NOMO-1 treated with dmso at 0.1 percent for 144 hours (cell line): ENCODE data around the gene CCN6.

Experiments used
- DNase-seq: peaks from one replicate; lab custom pipeline; 2025; ENCODE audit not compliant: unreplicated experiment; lab: John Stamatoyannopoulos, UW

The CCN6 gene

DNA sequence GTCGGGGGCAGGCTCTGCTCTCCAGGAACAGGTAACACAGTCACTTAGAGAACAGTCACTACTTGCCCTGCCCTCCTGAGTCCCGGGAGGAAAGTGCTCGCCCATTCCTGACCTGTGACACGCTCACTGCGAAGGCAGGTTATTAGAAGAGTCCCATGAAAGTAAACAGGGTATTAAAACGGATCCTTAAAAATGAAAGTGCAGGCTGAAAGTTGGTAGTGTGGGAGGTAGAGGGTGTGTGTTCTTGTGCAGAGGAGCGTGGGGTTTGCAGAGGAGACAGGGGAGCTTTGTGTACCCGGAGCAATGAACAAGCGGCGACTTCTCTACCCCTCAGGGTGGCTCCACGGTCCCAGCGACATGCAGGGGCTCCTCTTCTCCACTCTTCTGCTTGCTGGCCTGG is at the start of gene CCN6:
Gene CCN6 (plus strand): TSS at position 104 of the 400 bp plus-strand sequence. CDS start 254 bp downstream, at position 358.
- no peak for DNase-seq

GRCh38 chr6:112004201-112005012 is 49.5 kb upstream of the CCN6 start:
- DNase-seq: no peak

DNA sequence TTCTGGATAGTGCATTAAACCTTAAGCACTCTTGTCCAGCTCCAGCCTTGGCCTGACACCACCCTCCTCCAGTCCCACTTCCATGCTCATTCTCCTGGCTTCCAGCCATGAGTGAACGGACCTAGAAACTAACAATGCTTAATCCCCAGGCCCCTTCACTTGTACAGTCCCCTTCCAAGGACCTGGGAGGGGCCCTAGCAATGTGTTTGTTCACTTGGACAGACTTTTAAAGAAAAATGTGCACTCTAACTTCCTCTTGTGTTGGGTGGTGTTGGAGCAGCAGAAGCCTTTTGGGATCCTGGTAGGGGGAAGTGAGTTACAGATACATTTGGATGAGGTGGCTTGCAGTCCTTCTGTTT is 48.9 kb upstream of the CCN6 start:
- DNase-seq: no peak

- no peak for DNase-seq
Measured at GRCh38 chr6:112007254-112007653, 46.6 kb upstream of the CCN6 start.

- peak; percentile 31 for DNase-seq
Measured at GRCh38 chr6:112007805-112008204, 46.1 kb upstream of the CCN6 start.

DNA sequence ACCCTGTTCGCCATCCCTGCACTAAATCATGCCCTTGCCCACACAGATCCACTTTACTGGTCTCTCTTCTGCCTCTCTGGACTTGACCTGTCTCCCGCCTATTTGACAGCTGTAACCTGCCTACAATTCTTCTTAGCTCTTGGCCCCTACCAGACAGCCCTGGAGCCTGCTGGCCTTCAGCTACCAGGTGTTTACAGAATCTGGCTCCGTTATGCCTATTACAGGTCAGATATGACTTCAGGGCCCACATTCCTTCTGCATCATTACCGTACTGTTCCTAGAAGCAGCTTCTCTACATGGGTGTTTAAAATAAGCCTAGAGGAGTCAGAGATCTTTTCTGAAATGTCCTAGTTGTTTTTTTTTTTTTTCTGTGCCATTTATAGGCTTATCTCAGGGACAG is 45.4 kb upstream of the CCN6 start:
- DNase-seq: no peak

DNA sequence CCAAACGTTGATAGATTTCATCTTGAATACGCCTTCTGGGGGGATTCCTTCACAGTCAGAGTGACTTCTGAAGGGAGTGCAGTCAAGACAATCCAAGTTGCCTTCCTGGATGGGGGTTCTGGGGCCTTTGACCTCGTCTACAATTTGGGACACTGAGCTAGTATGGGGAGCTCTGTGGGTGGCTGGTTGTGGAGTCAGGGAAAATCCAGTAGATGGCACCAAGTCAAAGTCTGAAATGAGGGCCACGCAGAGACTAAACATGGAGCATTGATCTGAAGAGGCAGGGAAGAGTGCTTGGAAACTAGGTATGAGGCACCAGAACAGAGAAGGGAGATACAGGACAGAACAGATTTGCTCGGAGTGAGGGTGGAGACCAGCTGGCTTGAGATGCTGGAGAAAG is 43.6 kb upstream of the CCN6 start:
- DNase-seq: no peak

DNA sequence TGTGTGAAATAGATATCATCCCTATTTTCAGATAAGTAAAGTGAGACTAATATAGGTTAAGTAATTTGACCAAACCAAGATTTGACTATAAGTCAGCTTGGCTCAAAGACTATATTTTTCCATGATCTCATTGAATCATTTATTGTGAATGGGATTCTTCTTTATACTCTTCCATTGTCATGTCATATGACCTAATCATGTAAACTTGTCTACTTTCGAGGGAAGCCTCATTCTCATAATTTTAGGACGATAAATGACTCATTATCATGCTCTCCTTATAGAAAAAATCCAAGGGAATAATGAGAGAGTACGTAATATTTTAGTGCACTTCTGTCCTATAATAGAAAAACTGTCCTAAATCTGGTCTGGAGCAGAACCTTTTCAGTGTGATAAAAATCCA is 40.9 kb upstream of the CCN6 start:
- DNase-seq: no peak

- DNase-seq: no peak
Measured at GRCh38 chr6:112014483-112014882, 39.4 kb upstream of the CCN6 start.

DNA sequence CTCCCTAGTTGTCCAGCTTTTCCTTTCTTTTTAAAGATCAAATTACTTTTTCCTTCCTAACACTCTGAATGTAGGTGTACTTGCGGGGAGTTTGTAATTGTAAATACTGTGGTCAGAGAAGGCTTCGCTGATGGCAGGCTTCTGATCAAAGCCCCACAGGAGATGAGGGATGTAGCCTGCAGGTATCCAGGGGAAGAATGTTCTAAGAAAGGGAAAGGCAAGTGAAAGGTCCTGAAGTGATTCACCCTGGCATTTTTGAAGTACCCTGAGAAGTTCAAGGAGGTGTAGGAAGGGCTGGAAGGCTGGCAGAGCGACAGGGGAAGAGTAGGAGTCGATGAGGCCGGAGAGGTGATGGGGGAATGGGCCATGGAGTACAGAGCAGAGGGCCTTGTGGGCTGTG is 38.2 kb upstream of the CCN6 start:
- no peak for DNase-seq

GRCh38 chr6:112016320-112016719 is 37.6 kb upstream of the CCN6 start:
- DNase-seq: no peak

DNA sequence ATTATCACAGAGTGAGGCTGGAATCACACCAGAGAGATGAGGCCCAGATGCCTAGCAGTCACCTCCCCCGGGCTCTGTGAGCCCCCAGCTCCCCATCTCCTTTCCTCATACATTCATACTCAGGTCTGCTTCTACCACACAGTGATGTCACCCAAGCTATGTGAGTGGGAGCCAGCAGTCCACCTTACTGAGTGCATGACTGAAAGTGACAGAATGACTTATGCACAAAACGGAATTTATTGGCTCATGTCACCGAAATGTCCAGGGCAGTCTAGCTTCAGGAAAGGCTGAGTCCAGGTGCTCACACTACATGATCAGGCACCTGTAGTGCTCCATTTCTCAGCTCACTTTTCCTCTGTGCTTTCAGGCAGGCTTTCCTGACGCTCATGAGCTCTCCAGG is 36.7 kb upstream of the CCN6 start:
- no peak for DNase-seq

GRCh38 chr6:112017760-112018537 is 36.0 kb upstream of the CCN6 start:
- DNase-seq: no peak

DNA sequence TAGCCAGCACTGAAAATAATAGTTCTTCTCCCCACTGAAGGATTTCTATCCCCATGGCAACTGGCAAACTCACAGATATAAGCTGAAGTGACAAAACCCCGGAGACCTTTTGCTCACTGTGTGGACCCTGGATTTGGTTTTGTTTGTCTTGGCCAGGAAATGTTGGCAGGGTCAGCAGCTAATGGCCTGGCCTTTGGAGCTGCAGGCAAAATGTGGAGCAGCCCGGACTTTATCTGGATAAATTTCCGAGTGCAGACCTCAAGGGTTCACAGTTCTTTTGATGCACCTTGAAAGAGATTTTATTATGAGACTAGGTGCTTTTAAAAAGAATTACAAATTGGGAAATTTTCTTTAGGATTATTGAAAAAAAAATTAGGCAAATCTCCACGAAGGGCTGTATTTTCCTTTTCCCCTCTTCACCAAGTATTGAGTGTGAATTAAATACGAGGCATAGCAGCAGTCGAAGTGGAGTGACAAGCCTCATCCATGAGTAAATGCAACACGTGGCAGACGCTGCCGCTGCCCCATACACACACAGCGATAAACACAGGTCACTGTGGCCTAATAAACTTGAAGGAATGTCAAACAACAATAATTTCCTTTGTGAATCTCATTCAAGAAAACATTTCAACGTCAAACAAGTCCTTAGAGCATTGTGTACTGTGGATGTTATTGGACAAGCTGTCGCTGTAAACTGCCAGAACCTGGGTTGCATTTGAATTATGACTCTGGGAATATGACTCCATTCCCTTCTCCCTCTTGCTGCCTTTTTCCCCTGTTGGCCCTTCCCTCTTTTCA is 35.1 kb upstream of the CCN6 start:
- no peak for DNase-seq

GRCh38 chr6:112019589-112019988 is 34.3 kb upstream of the CCN6 start:
- DNase-seq: no peak

- DNase-seq: no peak
Measured at GRCh38 chr6:112021691-112022310, 32.1 kb upstream of the CCN6 start.

- no peak for DNase-seq
Measured at GRCh38 chr6:112022749-112023148, 31.2 kb upstream of the CCN6 start.

DNA sequence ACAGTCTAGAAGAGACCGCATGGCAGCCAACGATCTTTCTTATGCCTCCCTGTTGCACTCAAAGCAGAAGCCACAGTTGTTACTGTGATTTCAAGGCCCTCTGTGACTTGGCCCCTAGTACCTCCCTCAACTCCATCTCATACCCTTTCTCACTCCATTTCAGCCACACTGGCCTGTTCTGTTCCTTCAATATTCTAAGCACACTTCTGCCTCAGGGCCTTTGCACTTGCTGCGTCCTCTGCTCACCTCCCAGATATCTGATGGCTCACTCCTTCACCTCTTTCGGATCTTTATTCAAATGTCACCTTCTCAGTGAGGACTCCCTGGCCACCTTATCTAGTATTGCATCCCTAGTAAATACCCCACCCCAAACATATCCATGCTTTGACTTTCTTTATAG is 29.4 kb upstream of the CCN6 start:
- DNase-seq: no peak

- DNase-seq: no peak
Measured at GRCh38 chr6:112026933-112027332, 27.0 kb upstream of the CCN6 start.

DNA sequence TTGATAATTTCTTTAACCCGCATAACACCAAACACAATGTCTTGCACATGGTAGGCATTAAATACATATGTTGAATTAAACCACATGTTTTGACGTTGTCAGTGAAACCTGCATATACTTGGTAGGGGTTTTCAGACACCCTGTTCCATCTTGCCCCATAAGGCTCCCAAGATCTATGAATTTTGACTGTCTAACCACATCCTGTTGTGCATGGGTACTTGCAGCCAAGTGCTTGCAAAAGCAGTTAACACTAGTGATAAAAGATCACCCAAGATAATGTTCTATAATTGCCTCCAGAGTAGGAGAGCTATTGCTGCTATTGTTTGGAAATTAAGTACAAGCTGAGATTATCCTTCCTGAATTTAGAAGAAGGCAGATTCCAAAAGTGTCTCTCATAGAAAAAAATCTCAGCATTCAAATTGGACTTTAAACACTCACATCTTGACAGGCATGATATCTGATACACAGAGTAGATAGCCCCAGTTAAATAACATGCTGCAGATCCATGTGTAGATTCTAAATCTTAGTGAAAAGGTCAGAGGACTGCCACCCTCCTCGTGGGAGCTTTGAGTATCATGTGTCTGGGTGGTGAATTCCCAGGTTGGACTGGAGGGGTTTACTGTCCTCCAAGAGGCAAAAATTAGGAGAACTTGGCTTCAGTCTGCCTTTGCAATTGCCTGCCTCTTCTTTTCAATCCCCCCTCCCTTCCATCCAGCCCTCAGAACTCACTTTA is 25.8 kb upstream of the CCN6 start:
- no peak for DNase-seq
